Measurements from ENCODE around the gene DISC1.

- TF ChIP-seq CTCF (IDR thresholded peaks at IDR 0.05) (no peak), EZH2 (IDR thresholded peaks at IDR 0.05; ENCODE audit: borderline replicate concordance, insufficient read depth, low read depth, low read length, poor library complexity, severe bottlenecking) (no peak)
Observed at GRCh38 chr1:231690059-231690458, 63.5 kb downstream of the DISC1 start.
